GM13976 (cell line): ENCODE data around the gene ABLIM2.

ENCODE experiments used
- DNase-seq: peaks from one replicate; pipeline ENCODE4 v3.0.0; 2012; ENCODE audit warnings: low spot score
- in situ Hi-C: fragments of 300-500 bp; cut with MboI; formaldehyde crosslinking; loops from one replicate; pipeline ENCODE4 v1.12.0; 2022; ENCODE audit warnings: low sequenced_read_pairs, mixed read lengths, inconsistent platforms; ENCODE audit not compliant: unreplicated experiment
- TF ChIP-seq, protein P1 (sequence below): IDR thresholded peaks from 2 replicates; pipeline ENCODE4 v1.5.1; 2012; ENCODE audit warnings: borderline replicate concordance, mild to moderate bottlenecking; ENCODE audit not compliant: insufficient read depth; ENCODE audit errors: extremely low read depth, missing control alignments, control extremely low read depth

ABLIM2 gene

DNA sequence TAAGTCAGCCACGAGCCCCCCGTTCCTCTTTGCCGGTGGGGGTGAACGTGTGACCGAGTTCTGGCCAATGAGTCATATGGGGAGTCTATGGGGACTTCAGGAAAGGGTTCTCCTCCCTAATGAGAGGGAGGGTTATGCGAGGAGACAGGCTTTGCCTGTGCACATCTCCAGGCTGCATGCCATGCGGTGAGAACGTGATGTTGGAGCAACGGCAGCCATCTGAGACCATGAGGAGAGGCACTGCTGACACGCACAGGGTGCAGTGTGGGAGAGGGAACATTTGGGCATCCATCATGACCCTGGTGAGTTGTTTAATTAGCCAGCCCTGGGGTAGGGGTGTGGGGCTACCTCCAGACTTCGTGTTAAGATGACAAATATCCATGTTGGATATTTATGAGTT is 55.8 kb downstream of the ABLIM2 start:
- DNase-seq: no peak
- TF ChIP-seq, protein P1, sequence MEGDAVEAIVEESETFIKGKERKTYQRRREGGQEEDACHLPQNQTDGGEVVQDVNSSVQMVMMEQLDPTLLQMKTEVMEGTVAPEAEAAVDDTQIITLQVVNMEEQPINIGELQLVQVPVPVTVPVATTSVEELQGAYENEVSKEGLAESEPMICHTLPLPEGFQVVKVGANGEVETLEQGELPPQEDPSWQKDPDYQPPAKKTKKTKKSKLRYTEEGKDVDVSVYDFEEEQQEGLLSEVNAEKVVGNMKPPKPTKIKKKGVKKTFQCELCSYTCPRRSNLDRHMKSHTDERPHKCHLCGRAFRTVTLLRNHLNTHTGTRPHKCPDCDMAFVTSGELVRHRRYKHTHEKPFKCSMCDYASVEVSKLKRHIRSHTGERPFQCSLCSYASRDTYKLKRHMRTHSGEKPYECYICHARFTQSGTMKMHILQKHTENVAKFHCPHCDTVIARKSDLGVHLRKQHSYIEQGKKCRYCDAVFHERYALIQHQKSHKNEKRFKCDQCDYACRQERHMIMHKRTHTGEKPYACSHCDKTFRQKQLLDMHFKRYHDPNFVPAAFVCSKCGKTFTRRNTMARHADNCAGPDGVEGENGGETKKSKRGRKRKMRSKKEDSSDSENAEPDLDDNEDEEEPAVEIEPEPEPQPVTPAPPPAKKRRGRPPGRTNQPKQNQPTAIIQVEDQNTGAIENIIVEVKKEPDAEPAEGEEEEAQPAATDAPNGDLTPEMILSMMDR: no peak
- in situ Hi-C loops: no loop called here

- no peak for DNase-seq
- TF ChIP-seq, protein P1: no peak
- in situ Hi-C loops: no loop called here
Measured at GRCh38 chr4:8102076-8102355, 56.6 kb downstream of the ABLIM2 start.

GRCh38 chr4:8101213-8102075 is 57.2 kb downstream of the ABLIM2 start:
- DNase-seq: no peak
- TF ChIP-seq, protein P1: no peak
- in situ Hi-C loops: no loop called here

DNA sequence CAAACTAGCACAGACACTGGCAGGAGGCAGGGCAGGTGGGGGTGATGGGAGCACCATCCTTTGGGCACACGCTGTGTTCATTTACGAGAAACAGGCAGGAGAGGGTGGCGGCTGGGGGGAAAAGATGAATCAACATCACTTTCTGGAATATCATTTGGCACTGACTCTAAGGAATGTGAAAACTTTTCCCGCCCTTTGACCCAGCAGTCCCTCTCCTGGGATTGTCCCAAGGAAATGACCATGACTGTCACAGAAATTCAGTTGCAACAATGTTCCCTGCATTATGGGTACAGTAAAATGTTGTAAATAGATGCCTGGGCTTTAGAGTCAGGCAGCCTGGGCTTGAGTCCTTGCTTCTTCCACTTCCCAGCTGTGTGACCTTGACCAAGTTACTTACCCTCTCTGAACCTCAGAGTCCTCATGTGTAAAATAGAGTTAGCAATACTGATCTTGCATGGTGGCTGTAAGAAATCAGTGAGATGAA is 58.6 kb downstream of the ABLIM2 start:
- DNase-seq: no peak
- in situ Hi-C loops: no loop called here
- TF ChIP-seq, protein P1: no peak

DNA sequence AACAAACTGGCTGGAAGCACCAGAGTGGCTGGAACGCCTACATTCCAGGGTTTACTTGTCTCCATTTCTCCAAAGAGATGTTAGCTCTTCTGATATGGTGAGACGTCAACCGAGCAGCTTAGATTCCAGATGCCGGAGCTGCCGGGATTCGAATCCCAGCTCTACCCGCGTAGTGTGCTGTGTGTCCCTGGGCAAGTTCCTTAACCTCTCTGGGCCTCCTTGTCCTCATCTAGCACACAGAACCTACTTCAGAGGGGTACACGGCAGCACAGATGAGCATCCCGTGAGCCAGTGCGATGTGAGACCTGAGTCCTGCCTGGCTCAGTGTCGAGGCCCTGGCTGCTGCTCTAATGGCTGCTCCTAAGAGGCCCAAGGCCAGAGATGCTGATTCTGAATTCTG is 60.1 kb downstream of the ABLIM2 start:
- TF ChIP-seq, protein P1: no peak
- in situ Hi-C loops: no loop called here
- no peak for DNase-seq

DNA sequence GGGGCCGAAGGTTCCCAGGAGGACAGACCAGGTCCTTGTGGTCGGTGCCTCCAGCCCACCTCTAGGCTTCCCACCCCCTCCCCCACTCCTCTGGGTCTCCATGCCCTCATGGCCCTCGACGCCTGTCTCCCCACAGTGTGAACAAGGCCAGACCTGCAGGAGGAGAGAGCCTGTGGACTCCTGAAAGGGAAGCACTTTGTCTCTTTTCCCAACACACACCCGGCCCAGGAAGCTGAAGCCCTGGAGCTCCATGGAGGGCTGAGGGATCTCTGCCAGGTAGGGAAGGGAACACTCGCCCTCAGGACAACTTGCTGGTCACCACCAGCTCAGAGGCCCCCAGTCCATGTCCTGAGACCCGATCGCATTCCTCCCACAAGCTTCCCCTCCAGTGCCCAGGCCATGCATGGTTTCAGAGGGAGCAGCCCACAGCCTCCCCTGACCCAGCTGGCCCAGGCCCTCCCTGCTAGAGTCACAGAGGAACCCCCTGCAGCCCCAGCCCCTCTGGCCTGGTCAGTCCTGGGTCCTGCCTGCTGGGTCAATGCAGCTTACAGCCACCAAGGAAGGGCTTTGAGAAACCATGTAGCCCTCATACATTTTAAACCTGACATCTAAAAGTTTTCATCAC is 60.8 kb downstream of the ABLIM2 start:
- TF ChIP-seq, protein P1: no peak
- in situ Hi-C loops: no loop called here
- no peak for DNase-seq

DNA sequence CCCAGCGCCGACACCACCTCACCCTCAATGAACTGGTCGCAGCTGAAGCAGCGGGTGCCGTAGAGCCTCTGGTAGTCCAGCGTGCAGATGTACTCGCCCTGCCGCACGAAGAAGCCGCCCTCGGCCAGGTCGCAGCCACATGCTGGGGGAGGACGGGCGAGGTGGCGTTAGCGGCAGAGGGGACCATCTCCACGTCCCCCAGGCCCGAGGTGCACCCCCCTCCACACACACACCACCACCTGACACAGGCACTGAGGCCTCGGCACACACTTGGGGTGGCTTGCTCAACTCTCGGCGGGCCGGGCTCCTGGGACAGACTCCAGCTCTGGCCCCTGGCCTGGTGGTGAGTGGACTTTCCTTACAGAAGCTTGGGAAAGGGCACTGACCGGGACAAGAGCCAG is 61.5 kb downstream of the ABLIM2 start:
- in situ Hi-C loops: no loop called here
- DNase-seq: no peak
- TF ChIP-seq, protein P1: no peak
